B cell (primary cell): ENCODE results near the gene IL20. TPM values are rescaled to one million over a fixed set of nuclear protein-coding genes. Genes with fewer than 3 reads are reported as not detected.
A peak's percentile ranks its signal among the peaks of the same experiment; 100 is the strongest.

Source experiments
- ATAC-seq: fragments of 200-7000 bp; cut with Tn5 transposase; one replicate; pipeline ENCODE4 v1.10.0; 2021; ENCODE audit warnings: low read depth, mild to moderate bottlenecking, moderate number of reproducible peaks, moderate library complexity
- CTCF ChIA-PET: fragments of 350-600 bp; sonication (Branson Sonifier 250); formaldehyde crosslinking; loops from one replicate; lab custom pipeline; 2021; ENCODE audit warnings: antibody characterized with exemption, inconsistent platforms; lab: Charles Lee
- POLR2A ChIA-PET: fragments of 350-600 bp; sonication (Branson Sonifier 250); formaldehyde crosslinking; loops from one replicate; lab custom pipeline; 2021; ENCODE audit warnings: antibody characterized with exemption; lab: Charles Lee
- DNase-seq: peaks from one replicate; pipeline ENCODE4 v3.0.0; 2013
- H2AFZ ChIP-seq: 2 replicates; pipeline ENCODE4 v1.6.1; 2012; ENCODE audit warnings: mild to moderate bottlenecking, low read depth, low read length; ENCODE audit not compliant: insufficient read depth, poor library complexity, severe bottlenecking
- H3K27ac ChIP-seq, 2 donors: 1 replicate in 1 of 2; 2 replicates in 1 of 2; pipeline ENCODE4 v1.5.1; 2012 to 2013; ENCODE audit warnings: low read length in 2 of 2, mild to moderate bottlenecking in 2 of 2, moderate library complexity in 1 of 2
- H3K27me3 ChIP-seq, 4 experiments: fragments of 200-600 bp in 1 of 4; sonication (generic) in 1 of 4; replicated peaks in 1 of 4; 1 replicate in 2 of 4; 2 replicates in 2 of 4; pipeline versions ENCODE4 v1.6.1 to v1.7.0; 2013 to 2016; ENCODE audit warnings: low read length in 3 of 4, mild to moderate bottlenecking in 2 of 4, mixed read lengths in 1 of 4, moderate library complexity in 1 of 4; ENCODE audit not compliant: insufficient read depth in 4 of 4, control insufficient read depth in 3 of 4; ENCODE audit errors: control extremely low read depth in 1 of 4
- H3K36me3 ChIP-seq, 2 experiments: replicated peaks in 1 of 2; 1 replicate in 1 of 2; 2 replicates in 1 of 2; pipeline versions ENCODE4 v1.6.1 to v1.7.1; 2013; ENCODE audit warnings: low read length in 1 of 2; ENCODE audit not compliant: insufficient read depth in 2 of 2, control insufficient read depth in 1 of 2; ENCODE audit errors: control extremely low read depth in 1 of 2, extremely low read depth in 1 of 2
- H3K4me1 ChIP-seq, 2 donors: fragments of 200-600 bp in 1 of 2; sonication (generic) in 1 of 2; 1 replicate in 1 of 2; 2 replicates in 1 of 2; pipeline versions ENCODE4 v1.5.1 to v1.6.1; 2013 to 2017; ENCODE audit warnings: low read length in 2 of 2; ENCODE audit not compliant: control insufficient read depth in 2 of 2, insufficient read depth in 2 of 2
- H3K4me2 ChIP-seq: replicated peaks from 2 replicates; pipeline ENCODE3; 2012; ENCODE audit warnings: mild to moderate bottlenecking, low read depth, low read length; ENCODE audit not compliant: poor library complexity, severe bottlenecking
- H3K4me3 ChIP-seq, 5 experiments: fragments of 200-600 bp in 1 of 5; sonication (generic) in 1 of 5; 1 replicate in 3 of 5; 2 replicates in 2 of 5; pipeline versions ENCODE4 v1.5.1 to v1.7.0; 2011 to 2016; ENCODE audit warnings: low read length in 4 of 5, mild to moderate bottlenecking in 4 of 5, low read depth in 2 of 5, control low read depth in 1 of 5, moderate library complexity in 1 of 5; ENCODE audit not compliant: insufficient read depth in 1 of 5; ENCODE audit errors: control extremely low read depth in 1 of 5, extremely low read depth in 1 of 5
- H3K79me2 ChIP-seq: fragments of 200-600 bp; sonication (generic); one replicate; pipeline ENCODE4 v1.6.0; 2016; ENCODE audit warnings: low read length; ENCODE audit not compliant: control insufficient read depth, insufficient read depth
- H3K9ac ChIP-seq: fragments of 200-600 bp; sonication (generic); 2 replicates; pipeline ENCODE4 v1.6.1; 2017; ENCODE audit warnings: mild to moderate bottlenecking, low read length, moderate library complexity
- H3K9me3 ChIP-seq, 3 donors: one replicate each; pipeline versions ENCODE4 v1.6.1 to v1.7.1; 2013; ENCODE audit warnings: low read length in 2 of 3; ENCODE audit not compliant: control insufficient read depth in 2 of 3, insufficient read depth in 1 of 3; ENCODE audit errors: control extremely low read depth in 1 of 3
- H4K20me1 ChIP-seq: 2 replicates; pipeline ENCODE4 v1.6.0; 2012; ENCODE audit warnings: mild to moderate bottlenecking, low read length; ENCODE audit not compliant: insufficient read depth, control insufficient read depth, poor library complexity, severe bottlenecking
- H3K27ac Mint-ChIP-seq: one replicate; pipeline ENCODE4 v1.8.0; 2021; ENCODE audit warnings: mixed read lengths
- H3K27me3 Mint-ChIP-seq: one replicate; pipeline ENCODE4 v1.8.0; 2021; ENCODE audit warnings: mixed read lengths
- H3K4me1 Mint-ChIP-seq: one replicate; pipeline ENCODE4 v1.8.0; 2021; ENCODE audit warnings: mixed read lengths
- H3K4me3 Mint-ChIP-seq: one replicate; pipeline ENCODE4 v1.8.0; 2021; ENCODE audit warnings: mixed read lengths
- H3K9me3 Mint-ChIP-seq: one replicate; pipeline ENCODE4 v1.8.0; 2022; ENCODE audit warnings: mixed read lengths; ENCODE audit not compliant: insufficient read depth
- CTCF ChIP-seq: fragments of 200-600 bp; IDR thresholded peaks from one replicate; pipeline ENCODE4 v1.8.0; 2022; ENCODE audit warnings: antibody characterized with exemption, mild to moderate bottlenecking
- EZH2 ChIP-seq: IDR thresholded peaks from 2 replicates; pipeline ENCODE4 v1.6.1; 2012; ENCODE audit warnings: borderline replicate concordance, low read depth, mild to moderate bottlenecking, moderate library complexity, low read length; ENCODE audit not compliant: insufficient read depth, poor library complexity, severe bottlenecking
- WGBS: methylation state at CpG from one replicate; pipeline ENCODE4 v1.1.5; 2013; ENCODE audit warnings: missing lambda C conversion rate; ENCODE audit not compliant: insufficient coverage; 5-methylcytosine and 5-hydroxymethylcytosine counted together
- intact Hi-C: fragments of 100-400 bp; cut with micrococcal nuclease; formaldehyde crosslinking; loops from one replicate; pipeline ENCODE4 v1.10.0; 2022
- polyA plus RNA-seq: library from polyadenylated mRNA; depleted of rRNA; stranded (reverse); fragments of >200 nt; gene quantifications from 2 replicates; pipeline ENCODE4 v1.2.3, GENCODE V29; 2012
- total RNA-seq, 2 donors: library from RNA; stranded (reverse); fragments of 120-200 nt in 1 of 2; gene quantifications; 1 replicate in 1 of 2; 2 replicates in 1 of 2; pipeline versions ENCODE4 v1.2.3 to v1.2.4, GENCODE V29; 2013 to 2022

The IL20 gene
- total and polyA plus RNA-seq, 2 donors (not counting 1 experiment from before 2014, with no cell fraction given) = not detected

GRCh38 chr1:206856674-206857464, 8.6 kb upstream of the IL20 start:
- Mint-ChIP-seq H3K4me3 (no peak overlapping the region), H3K27ac (no peak overlapping the region), H3K4me1 (peaks cover 4% of the 10 kb centered on the region), H3K9me3 (no peaks in the 10 kb centered on the region), H3K27me3 (peaks cover 18% of the 10 kb centered on the region)
- H3K9me3 ChIP-seq = no peaks in the 10 kb centered on the region
- H3K4me3 ChIP-seq = no peak overlapping the region
- H3K9ac ChIP-seq = no peak overlapping the region
- intact Hi-C loops = loop anchor here (2.0 kb wide), 2 partner anchors 76 to 126 kb away; no protein-coding TSS in a partner anchor
- no peak overlapping the region for H3K27ac ChIP-seq
- no peaks in the 10 kb centered on the region for H3K79me2 ChIP-seq
- H3K36me3 ChIP-seq = no peaks in the 10 kb centered on the region
- no peak overlapping the region for H3K4me2 ChIP-seq
- TF ChIP-seq CTCF (peak; percentile 61), EZH2 (no peak)
- POLR2A ChIA-PET = no interaction called here
- no peaks in the 10 kb centered on the region for H3K4me1 ChIP-seq
- peaks cover 0 to 4% (median 0%) of the 10 kb centered on the region in 4 experiments for H3K27me3 ChIP-seq
- H2AFZ ChIP-seq = no peak overlapping the region
- CTCF ChIA-PET = interaction anchor here (0.8 to 4.5 kb wide), 21 partner anchors 9 to 199 kb away, joined by 3 to 30 read pairs (median 4); no protein-coding TSS in a partner anchor
- 95% methylated on average over 2 of the region's 5 CpGs for WGBS
- ATAC-seq (peak; percentile 61), DNase-seq (peak; percentile 43)
- H4K20me1 ChIP-seq = no peaks in the 10 kb centered on the region

- H3K27me3 Mint-ChIP-seq = peaks cover 22% of the 10 kb centered on the region
- Histone ChIP-seq H3K36me3 (no peaks in the 10 kb centered on the region), H4K20me1 (no peaks in the 10 kb centered on the region), H3K79me2 (no peaks in the 10 kb centered on the region), H3K9me3 (no peaks in the 10 kb centered on the region), H3K4me3 (no peak overlapping the region), H3K4me2 (no peak overlapping the region), H3K9ac (no peak overlapping the region), H2AFZ (no peak overlapping the region), H3K27ac (no peak overlapping the region), H3K27me3 (peaks cover 0 to 4% (median 0%) of the 10 kb centered on the region in 4 experiments), H3K4me1 (no peaks in the 10 kb centered on the region)
- H3K9me3 Mint-ChIP-seq = no peaks in the 10 kb centered on the region
- H3K4me1 Mint-ChIP-seq = peaks cover 4% of the 10 kb centered on the region
- TF ChIP-seq CTCF (no peak), EZH2 (no peak)
- no peak overlapping the region for H3K27ac Mint-ChIP-seq
- ChIA-PET CTCF (interaction anchor here (0.7 to 3.1 kb wide), 12 partner anchors 13 to 124 kb away, joined by 3 to 16 read pairs (median 3); partner anchors contain the start of gene FCMR), POLR2A (no interaction called here)
- ATAC-seq (no peak), DNase-seq (no peak)
- no peak overlapping the region for H3K4me3 Mint-ChIP-seq
- WGBS = 69% methylated on average over 2 of the region's 5 CpGs
- intact Hi-C loops = no loop called here
Measured at GRCh38 chr1:206859082-206859521, 6.3 kb upstream of the IL20 start.
